Calu3 (cell line): ENCODE results near the gene ATOSB. TPM values are rescaled to one million over a fixed set of nuclear protein-coding genes. Genes with fewer than 3 reads are reported as not detected.

Source experiments
- BruUV-seq: library from RNA; stranded (reverse); fragments of 400-500 nt; replicated peaks from 2 replicates; lab custom pipeline; 2021; lab: Mats Ljungman, UMichigan
- CTCF ChIA-PET: fragments of 300-600 bp; sonication (Branson Sonifier 250); formaldehyde crosslinking; loops from one replicate; lab custom pipeline; 2022; ENCODE audit warnings: antibody characterized with exemption; lab: Charles Lee
- DNase-seq: peaks from one replicate; pipeline ENCODE4 v3.0.0; 2022
- H3K27ac Mint-ChIP-seq: one replicate; pipeline ENCODE4 v1.8.0; 2022; ENCODE audit warnings: mixed read lengths; ENCODE audit not compliant: unreplicated experiment
- H3K27me3 Mint-ChIP-seq: one replicate; pipeline ENCODE4 v1.8.0; 2022; ENCODE audit warnings: mixed read lengths; ENCODE audit not compliant: unreplicated experiment
- H3K36me3 Mint-ChIP-seq: one replicate; pipeline ENCODE4 v1.8.0; 2022; ENCODE audit warnings: mild to moderate bottlenecking, moderate library complexity, mixed read lengths; ENCODE audit not compliant: insufficient read depth, unreplicated experiment
- H3K4me1 Mint-ChIP-seq: one replicate; pipeline ENCODE4 v1.8.0; 2022; ENCODE audit warnings: mild to moderate bottlenecking, low read depth, mixed read lengths; ENCODE audit not compliant: unreplicated experiment
- H3K4me3 Mint-ChIP-seq: one replicate; pipeline ENCODE4 v1.8.0; 2022; ENCODE audit warnings: mild to moderate bottlenecking, low read depth, moderate library complexity, mixed read lengths; ENCODE audit not compliant: unreplicated experiment
- H3K9me3 Mint-ChIP-seq: one replicate; pipeline ENCODE4 v1.8.0; 2022; ENCODE audit warnings: low read depth, mixed read lengths; ENCODE audit not compliant: unreplicated experiment
- CTCF ChIP-seq: fragments of 200-600 bp; IDR thresholded peaks from one replicate; pipeline ENCODE4 v1.8.0; 2022; ENCODE audit warnings: antibody characterized with exemption; ENCODE audit not compliant: unreplicated experiment
- intact Hi-C: fragments of 100-400 bp; cut with micrococcal nuclease; formaldehyde crosslinking; loops from one replicate; pipeline ENCODE4 v1.10.0; 2022; ENCODE audit not compliant: unreplicated experiment
- total RNA-seq: library from RNA; stranded (reverse); gene quantifications from 2 replicates; pipeline ENCODE4 v1.2.3, GENCODE V29; 2022

Gene ATOSB
- total RNA-seq, 1 experiment from 2014 or later, result 16.8 TPM

GRCh38 chr9:35097573-35097972 is 18.1 kb downstream of the ATOSB start:
- BruUV-seq, result no TSS peak
- CTCF ChIA-PET, result no interaction called here
- no peaks in the 10 kb centered on the region for H3K4me1 Mint-ChIP-seq
- H3K4me3 Mint-ChIP-seq, result no peak overlapping the region
- H3K27me3 Mint-ChIP-seq, result no peaks in the 10 kb centered on the region
- no peak for DNase-seq
- intact Hi-C loops, result no loop called here
- no peak for TF ChIP-seq CTCF
- peaks cover 42% of the 10 kb centered on the region for H3K36me3 Mint-ChIP-seq
- no peaks in the 10 kb centered on the region for H3K9me3 Mint-ChIP-seq
- H3K27ac Mint-ChIP-seq, result peak overlapping the region; percentile 64

- no peaks in the 10 kb centered on the region for H3K4me1 Mint-ChIP-seq
- DNase-seq, result peak; percentile 88
- intact Hi-C loops, result no loop called here
- TSS peak; percentile 73 for BruUV-seq
- peak; percentile 8 for TF ChIP-seq CTCF
- H3K36me3 Mint-ChIP-seq, result peaks cover 35% of the 10 kb centered on the region
- peak within 1 kb of the TSS; percentile 74 for H3K4me3 Mint-ChIP-seq
- peak within 1 kb of the TSS; percentile 73 for H3K27ac Mint-ChIP-seq
- no peaks in the 10 kb centered on the region for H3K27me3 Mint-ChIP-seq
- CTCF ChIA-PET, result interaction anchor here (0.8 to 0.9 kb wide), 2 partner anchors 24 to 109 kb away, joined by 3 read pairs; partner anchors contain the start of gene VCP
- H3K9me3 Mint-ChIP-seq, result no peaks in the 10 kb centered on the region
Observed at GRCh38 chr9:35096035-35096849, 19.4 kb downstream of the ATOSB start, which contains the start of gene PIGO. PIGO (minus strand) TSS chr9:35096591; CDS start chr9:35095565, 1,026 bp downstream.

GRCh38 chr9:35091536-35091935 is 24.1 kb downstream of the ATOSB start:
- Mint-ChIP-seq H3K4me3 (no peak overlapping the region), H3K9me3 (no peaks in the 10 kb centered on the region), H3K36me3 (peaks cover 19% of the 10 kb centered on the region), H3K4me1 (no peaks in the 10 kb centered on the region), H3K27me3 (no peaks in the 10 kb centered on the region), H3K27ac (no peak overlapping the region)
- no peak for DNase-seq
- intact Hi-C loops, result no loop called here
- CTCF ChIA-PET, result interaction anchor here (0.6 kb wide), 1 partner anchor 20 kb away, joined by 3 read pairs; no protein-coding TSS in a partner anchor
- no TSS peak for BruUV-seq
- TF ChIP-seq CTCF, result no peak

- intact Hi-C loops, result no loop called here
- Mint-ChIP-seq H3K27ac (no peak overlapping the region), H3K4me3 (no peak overlapping the region), H3K9me3 (no peaks in the 10 kb centered on the region), H3K4me1 (no peaks in the 10 kb centered on the region), H3K27me3 (no peaks in the 10 kb centered on the region), H3K36me3 (no peaks in the 10 kb centered on the region)
- no peak for TF ChIP-seq CTCF
- CTCF ChIA-PET, result no interaction called here
- DNase-seq, result no peak
- BruUV-seq, result no TSS peak
Observed at GRCh38 chr9:35089434-35089833, 26.2 kb downstream of the ATOSB start.
